ENCODE data around the gene TMEM184B. TPM values are rescaled to one million over a fixed set of nuclear protein-coding genes. Genes with fewer than 3 reads are reported as not detected.

Gene TMEM184B
- total RNA-seq, 1 donor: 30.0 TPM

- no peak for TF ChIP-seq CTCF (IDR thresholded peaks at IDR 0.05; ENCODE audit: extremely low read depth, low read depth, low read length)
- Histone ChIP-seq H3K27ac (ENCODE audit: low read depth, low read length) (peak overlapping the region; percentile 86), H3K4me3 (ENCODE audit: insufficient read depth, low read length) (no peak overlapping the region), H4K20me1 (ENCODE audit: insufficient read depth, low read length) (no peaks in the 10 kb centered on the region), H2AFZ (ENCODE audit: low read length) (no peak overlapping the region), H3K4me2 (ENCODE audit: insufficient read depth, low read length) (peak overlapping the region; percentile 38), H3K4me1 (ENCODE audit: insufficient read depth, low read length) (peaks cover 14% of the 10 kb centered on the region), H3K9me3 (ENCODE audit: low read depth, low read length) (no peaks in the 10 kb centered on the region), H3K27me3 (ENCODE audit: insufficient read depth, low read length) (no peaks in the 10 kb centered on the region), H3K36me3 (ENCODE audit: insufficient read depth, low read length) (peaks cover 76% of the 10 kb centered on the region), H3K79me2 (ENCODE audit: insufficient read depth, low read length) (peaks cover 14% of the 10 kb centered on the region)
- DNase-seq (ENCODE audit: insufficient read length, low spot score, missing footprints): no peak
Observed at GRCh38 chr22:38228326-38228872, 44.4 kb downstream of the TMEM184B start.

GRCh38 chr22:38226853-38227649, 45.8 kb downstream of the TMEM184B start:
- H3K27ac ChIP-seq (ENCODE audit: low read depth, low read length): no peak overlapping the region
- peaks cover 74% of the 10 kb centered on the region for H3K36me3 ChIP-seq (ENCODE audit: insufficient read depth, low read length)
- DNase-seq (ENCODE audit: insufficient read length, low spot score, missing footprints): no peak
- H3K4me1 ChIP-seq (ENCODE audit: insufficient read depth, low read length): peaks cover 10% of the 10 kb centered on the region
- H3K9me3 ChIP-seq (ENCODE audit: low read depth, low read length): no peaks in the 10 kb centered on the region
- H2AFZ ChIP-seq (ENCODE audit: low read length): no peak overlapping the region
- TF ChIP-seq CTCF (IDR thresholded peaks at IDR 0.05; ENCODE audit: extremely low read depth, low read depth, low read length): no peak
- H3K79me2 ChIP-seq (ENCODE audit: insufficient read depth, low read length): peaks cover 3% of the 10 kb centered on the region
- no peaks in the 10 kb centered on the region for H4K20me1 ChIP-seq (ENCODE audit: insufficient read depth, low read length)
- H3K4me2 ChIP-seq (ENCODE audit: insufficient read depth, low read length): no peak overlapping the region
- H3K4me3 ChIP-seq (ENCODE audit: insufficient read depth, low read length): no peak overlapping the region
- H3K27me3 ChIP-seq (ENCODE audit: insufficient read depth, low read length): no peaks in the 10 kb centered on the region

GRCh38 chr22:38223289-38223960, 49.4 kb downstream of the TMEM184B start:
- H3K9me3 ChIP-seq (ENCODE audit: low read depth, low read length): no peaks in the 10 kb centered on the region
- no peaks in the 10 kb centered on the region for H3K27me3 ChIP-seq (ENCODE audit: insufficient read depth, low read length)
- H3K4me3 ChIP-seq (ENCODE audit: insufficient read depth, low read length): no peak overlapping the region
- peaks cover 53% of the 10 kb centered on the region for H3K36me3 ChIP-seq (ENCODE audit: insufficient read depth, low read length)
- no peak overlapping the region for H3K27ac ChIP-seq (ENCODE audit: low read depth, low read length)
- no peak for DNase-seq (ENCODE audit: insufficient read length, low spot score, missing footprints)
- no peak overlapping the region for H3K4me2 ChIP-seq (ENCODE audit: insufficient read depth, low read length)
- peaks cover 15% of the 10 kb centered on the region for H3K4me1 ChIP-seq (ENCODE audit: insufficient read depth, low read length)
- no peaks in the 10 kb centered on the region for H3K79me2 ChIP-seq (ENCODE audit: insufficient read depth, low read length)
- no peak for TF ChIP-seq CTCF (IDR thresholded peaks at IDR 0.05; ENCODE audit: extremely low read depth, low read depth, low read length)
- no peaks in the 10 kb centered on the region for H4K20me1 ChIP-seq (ENCODE audit: insufficient read depth, low read length)
- H2AFZ ChIP-seq (ENCODE audit: low read length): no peak overlapping the region

- Histone ChIP-seq H3K4me1 (ENCODE audit: insufficient read depth, low read length) (peaks cover 21% of the 10 kb centered on the region), H3K79me2 (ENCODE audit: insufficient read depth, low read length) (no peaks in the 10 kb centered on the region), H3K4me2 (ENCODE audit: insufficient read depth, low read length) (no peak overlapping the region), H3K9me3 (ENCODE audit: low read depth, low read length) (no peaks in the 10 kb centered on the region), H3K36me3 (ENCODE audit: insufficient read depth, low read length) (peaks cover 47% of the 10 kb centered on the region), H4K20me1 (ENCODE audit: insufficient read depth, low read length) (no peaks in the 10 kb centered on the region), H3K27me3 (ENCODE audit: insufficient read depth, low read length) (no peaks in the 10 kb centered on the region), H3K4me3 (ENCODE audit: insufficient read depth, low read length) (no peak overlapping the region), H3K27ac (ENCODE audit: low read depth, low read length) (no peak overlapping the region), H2AFZ (ENCODE audit: low read length) (no peak overlapping the region)
- DNase-seq (ENCODE audit: insufficient read length, low spot score, missing footprints): no peak
- TF ChIP-seq CTCF (IDR thresholded peaks at IDR 0.05; ENCODE audit: extremely low read depth, low read depth, low read length): no peak
Observed at GRCh38 chr22:38222797-38223119, 50.1 kb downstream of the TMEM184B start.
